Right lobe of liver (tissue), 6 donors: ENCODE data around the gene ARL15. TPM values are rescaled to one million over a fixed set of nuclear protein-coding genes. Genes with fewer than 3 reads are reported as not detected.
A peak's percentile ranks its signal among the peaks of the same experiment; 100 is the strongest.

Experiments used
- ATAC-seq, 4 donors: fragments of 200-7000 bp; cut with Tn5 transposase; one replicate each; pipeline ENCODE4 v1.9.1; 2020; ENCODE audit warnings: mild to moderate bottlenecking in 4 of 4, moderate library complexity in 4 of 4
- DNase-seq, 3 donors: peaks; one replicate each; pipeline ENCODE4 v3.0.0-alpha.2; 2020
- H3K27ac ChIP-seq, 3 donors: fragments of 200-600 bp; one replicate each; pipeline ENCODE4 v1.8.0; 2022
- H3K27me3 ChIP-seq, 2 donors: fragments of 200-600 bp; one replicate each; pipeline ENCODE4 v1.8.0; 2022
- H3K36me3 ChIP-seq, 4 donors: fragments of 200-600 bp; sonication (generic) in 1 of 4; one replicate each; pipeline versions ENCODE4 v1.5.1 to v1.8.0; 2017 to 2022; ENCODE audit warnings: control low read depth in 1 of 4
- H3K4me1 ChIP-seq, 4 donors: fragments of 200-600 bp; sonication (generic) in 1 of 4; one replicate each; pipeline versions ENCODE4 v1.5.1 to v1.8.0; 2017 to 2022; ENCODE audit warnings: control low read depth in 1 of 4
- H3K4me3 ChIP-seq, 3 donors: fragments of 200-600 bp; one replicate each; pipeline ENCODE4 v1.8.0; 2022
- H3K9me3 ChIP-seq, 4 donors: fragments of 200-600 bp; sonication (generic) in 1 of 4; one replicate each; pipeline versions ENCODE4 v1.5.1 to v1.8.0; 2017 to 2022; ENCODE audit warnings: control low read depth in 1 of 4
- CTCF ChIP-seq, 4 donors: fragments of 200-600 bp in 3 of 4; fragments of 450-650 bp in 1 of 4; IDR thresholded peaks; one replicate each; pipeline versions ENCODE4 v1.5.1 to v1.8.0; 2016 to 2022; ENCODE audit warnings: antibody characterized with exemption in 4 of 4, mild to moderate bottlenecking in 2 of 4
- POLR2A ChIP-seq: fragments of 450-650 bp; IDR thresholded peaks from one replicate; pipeline ENCODE4 v1.6.1; 2017; ENCODE audit warnings: antibody characterized with exemption, mild to moderate bottlenecking
- WGBS: methylation state at CpG from one replicate; pipeline ENCODE4 v1.1.6; 2018; ENCODE audit warnings: low coverage, low lambda C conversion rate; ENCODE audit not compliant: insufficient coverage; ENCODE audit errors: missing lambda C conversion rate; 5-methylcytosine and 5-hydroxymethylcytosine counted together
- intact Hi-C, 2 donors: fragments of 100-400 bp; cut with DNase I; formaldehyde crosslinking; loops; one replicate each; pipeline versions ENCODE4 v1.11.2 to v1.14.1; 2022
- total RNA-seq, 6 experiments: library from RNA; depleted of rRNA in 2 of 6; stranded (reverse); fragments of >200 nt in 2 of 6; fragmentation: NEBNext Ultra II Directional in 3 of 6; extraction: Animal tissue kit (Norgen Biotek cat#: 25700) in 3 of 6; gene quantifications; one replicate each; pipeline versions ENCODE4 v1.1.0 to v1.2.4, GENCODE V29; 2016 to 2023
- donor health status: DM: no; HTN: yes; CAD: no.
- donor health status: DM: no; HTN: no; CAD: no.
- donor health status: DM: no; HTN: no; CAD: no.
- donor health status: DM: no; HTN: yes; CAD: no.
- donor health status: DM: no; HTN: yes; CAD: no.

Gene ARL15
- total RNA-seq, 6 experiments from 2014 or later, result 6.3 to 16.5 (median 9.6) TPM

- intact Hi-C loops, result no loop called here
- no peaks in the 10 kb centered on the region for H3K27me3 ChIP-seq
- DNase-seq (no peak), ATAC-seq (no peak)
- TF ChIP-seq CTCF (IDR thresholded peaks at IDR 0.05), result no peak
- no peaks in the 10 kb centered on the region for H3K4me1 ChIP-seq
- no peak overlapping the region for H3K27ac ChIP-seq
- H3K36me3 ChIP-seq, result no peaks in the 10 kb centered on the region
- H3K4me3 ChIP-seq, result no peak overlapping the region
- no peaks in the 10 kb centered on the region for H3K9me3 ChIP-seq
Measured at GRCh38 chr5:54187694-54188093, 122.7 kb downstream of the ARL15 start.

GRCh38 chr5:54186912-54187445, 123.4 kb downstream of the ARL15 start:
- DNase-seq, result peak in 2 of 3 donors; percentile 21 to 51
- H3K4me1 ChIP-seq, result no peaks in the 10 kb centered on the region

GRCh38 chr5:54186108-54186507, 124.3 kb downstream of the ARL15 start:
- TF ChIP-seq CTCF (IDR thresholded peaks at IDR 0.05) (no peak), POLR2A (no peak)
- WGBS, result 92% methylated on average over 8 of the region's 8 CpGs
- no peak for ATAC-seq

More at GRCh38 chr5:54186912-54187445, 123.4 kb downstream of the ARL15 start:
- WGBS, result no CpG with 5 or more reads among the region's 2 CpGs
- Histone ChIP-seq H3K4me3 (no peak overlapping the region), H3K27me3 (no peaks in the 10 kb centered on the region), H3K27ac (no peak overlapping the region), H3K36me3 (no peaks in the 10 kb centered on the region), H3K9me3 (no peaks in the 10 kb centered on the region)
- ATAC-seq, result peak in 3 of 4 donors; percentile 10 to 61 (median 51)
- TF ChIP-seq CTCF (IDR thresholded peaks at IDR 0.05) (no peak), POLR2A (no peak)
- intact Hi-C loops, result no loop called here

GRCh38 chr5:54184806-54185205, 125.6 kb downstream of the ARL15 start:
- 70% methylated on average over 2 of the region's 2 CpGs for WGBS
- no peak for DNase-seq
- H3K4me1 ChIP-seq, result no peaks in the 10 kb centered on the region
- no peaks in the 10 kb centered on the region for H3K36me3 ChIP-seq
- no peak for TF ChIP-seq CTCF (IDR thresholded peaks at IDR 0.05)
- TF ChIP-seq POLR2A, result no peak
- no peaks in the 10 kb centered on the region for H3K9me3 ChIP-seq
- no peaks in the 10 kb centered on the region for H3K27me3 ChIP-seq
- no peak overlapping the region for H3K4me3 ChIP-seq
- intact Hi-C loops, result no loop called here
- no peak for ATAC-seq
- H3K27ac ChIP-seq, result no peak overlapping the region

More at GRCh38 chr5:54186108-54186507, 124.3 kb downstream of the ARL15 start:
- H3K4me1 ChIP-seq, result no peaks in the 10 kb centered on the region
- no peak overlapping the region for H3K27ac ChIP-seq
- H3K27me3 ChIP-seq, result no peaks in the 10 kb centered on the region
- no peak for DNase-seq
- no peak overlapping the region for H3K4me3 ChIP-seq
- intact Hi-C loops, result no loop called here
- no peaks in the 10 kb centered on the region for H3K36me3 ChIP-seq
- H3K9me3 ChIP-seq, result no peaks in the 10 kb centered on the region

GRCh38 chr5:54180630-54181031, 129.7 kb downstream of the ARL15 start:
- no peaks in the 10 kb centered on the region for H3K9me3 ChIP-seq
- no peak for ATAC-seq

More at GRCh38 chr5:54180630-54181031, 129.7 kb downstream of the ARL15 start:
- Histone ChIP-seq H3K4me3 (no peak overlapping the region), H3K4me1 (no peaks in the 10 kb centered on the region), H3K27ac (no peak overlapping the region), H3K27me3 (no peaks in the 10 kb centered on the region), H3K36me3 (no peaks in the 10 kb centered on the region)
- no peak for DNase-seq
- 88% methylated on average over 7 of the region's 7 CpGs for WGBS
- TF ChIP-seq POLR2A, result no peak
- no peak for TF ChIP-seq CTCF (IDR thresholded peaks at IDR 0.05)
- intact Hi-C loops, result no loop called here
